Stimulated activated CD8-positive, alpha-beta memory T cell treated with anti-CD3 and anti-CD28 coated beads, Interleukin-12 subunit alpha, Interleukin-12 subunit beta, amount 100 ng/mL, for 4 hours (primary cell): ENCODE results near the gene FADD.

Experiments
- DNase-seq: peaks from one replicate; pipeline ENCODE4 v3.0.0-alpha.2; 2020; ENCODE audit warnings: low read depth

FADD gene, protein sequence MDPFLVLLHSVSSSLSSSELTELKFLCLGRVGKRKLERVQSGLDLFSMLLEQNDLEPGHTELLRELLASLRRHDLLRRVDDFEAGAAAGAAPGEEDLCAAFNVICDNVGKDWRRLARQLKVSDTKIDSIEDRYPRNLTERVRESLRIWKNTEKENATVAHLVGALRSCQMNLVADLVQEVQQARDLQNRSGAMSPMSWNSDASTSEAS

GRCh38 chr11:70202920-70203750 lies at the start of gene FADD:
Gene FADD (plus strand): TSS chr11:70203296. CDS start chr11:70203460, 164 bp downstream.
- peak; percentile 85 for DNase-seq

- DNase-seq: no peak
These were observed 47.7 kb upstream of the FADD start for GRCh38 chr11:70155386-70155785.

- DNase-seq: no peak
These were observed 46.6 kb upstream of the FADD start for GRCh38 chr11:70156291-70157037.

DNA sequence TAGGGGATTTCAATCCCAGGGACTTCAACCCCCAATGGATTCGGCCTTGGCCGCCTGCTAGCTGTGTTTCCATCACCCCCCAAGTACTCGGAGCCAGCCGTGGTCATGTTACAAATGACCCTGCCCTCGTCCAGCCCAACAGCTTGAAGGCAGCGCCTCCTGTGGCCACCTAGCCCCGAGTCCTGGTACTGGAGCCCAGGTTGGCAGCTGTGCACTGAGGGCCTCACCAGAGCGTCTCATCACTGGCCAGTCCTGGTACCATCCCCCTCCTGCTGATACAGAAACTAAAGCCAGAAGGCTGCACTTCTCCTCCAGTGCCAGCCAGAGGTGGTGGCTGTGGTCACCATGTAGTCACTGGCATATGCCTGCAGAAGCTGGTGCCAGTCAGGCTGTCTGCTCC lies 44.9 kb upstream of the FADD start:
- no peak for DNase-seq

GRCh38 chr11:70158757-70159389 lies 44.2 kb upstream of the FADD start:
- DNase-seq: no peak

DNA sequence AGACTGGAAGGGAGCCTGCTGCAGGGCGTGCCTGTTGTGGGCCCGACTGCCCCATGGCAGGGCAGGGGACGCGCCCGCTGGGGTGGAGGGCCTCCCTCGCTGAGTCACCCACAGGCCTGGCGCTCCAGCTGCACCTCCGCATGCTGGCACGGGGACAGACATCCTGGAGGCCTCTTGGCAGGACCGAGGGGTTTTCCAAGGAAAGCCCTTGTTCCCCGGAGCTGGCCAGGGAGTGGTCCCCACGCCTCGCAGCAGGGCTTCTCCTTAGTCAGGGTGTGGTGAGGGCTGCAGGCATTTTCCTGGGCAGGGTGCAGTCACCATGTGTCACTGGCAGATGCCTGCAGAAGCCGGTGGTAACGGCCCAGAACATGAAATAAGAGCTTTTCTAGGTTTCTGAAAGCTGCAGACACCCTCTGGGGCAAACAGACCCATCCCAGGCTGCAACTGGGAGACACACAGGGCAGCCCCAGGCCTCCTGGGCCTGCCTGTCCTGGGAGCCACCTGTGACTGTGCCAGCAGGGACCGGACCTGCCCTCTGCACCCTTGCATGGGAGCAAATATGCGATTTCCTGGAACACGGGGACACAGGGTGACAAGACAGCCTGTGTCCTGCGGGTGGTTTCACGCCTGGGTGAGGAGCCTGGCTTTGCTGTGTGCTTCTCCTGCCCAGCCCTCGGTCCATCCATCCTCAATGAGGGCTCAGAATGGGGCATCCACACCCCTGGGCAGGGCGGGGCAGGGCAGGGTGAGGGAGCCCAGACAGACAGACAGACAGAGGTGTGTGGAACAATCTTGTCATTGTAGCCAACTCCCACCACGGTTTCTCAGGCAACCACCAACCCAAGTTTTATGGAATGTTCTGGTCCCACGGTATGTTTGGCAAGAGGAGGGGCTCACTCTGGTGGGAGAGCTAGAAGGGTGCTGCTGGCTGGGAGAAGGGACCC lies 43.2 kb upstream of the FADD start:
- DNase-seq: no peak

DNA sequence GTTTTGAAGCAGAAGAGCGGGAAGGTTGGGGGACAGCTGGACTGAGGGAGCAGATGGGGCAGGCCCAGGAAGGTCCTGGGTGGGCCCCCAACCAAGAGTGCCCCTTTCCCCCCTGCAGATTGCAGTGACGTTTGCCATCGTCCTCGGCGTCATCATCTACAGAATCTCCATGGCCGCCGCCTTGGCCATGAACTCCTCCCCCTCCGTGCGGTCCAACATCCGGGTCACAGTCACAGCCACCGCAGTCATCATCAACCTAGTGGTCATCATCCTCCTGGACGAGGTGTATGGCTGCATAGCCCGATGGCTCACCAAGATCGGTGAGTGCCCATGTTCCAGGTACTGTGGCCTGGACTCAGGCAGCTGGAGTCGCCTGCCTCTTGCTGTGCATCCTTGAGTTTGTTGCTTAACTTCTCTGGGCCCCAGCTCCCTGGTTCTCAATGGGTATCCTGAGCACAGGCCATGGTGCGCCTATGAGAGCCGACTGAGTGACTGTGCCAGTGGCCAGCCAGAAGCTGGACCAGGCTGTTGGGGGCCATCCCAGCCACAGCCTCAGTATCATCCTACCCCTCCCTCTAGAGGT lies 42.0 kb upstream of the FADD start:
- DNase-seq: no peak

DNA sequence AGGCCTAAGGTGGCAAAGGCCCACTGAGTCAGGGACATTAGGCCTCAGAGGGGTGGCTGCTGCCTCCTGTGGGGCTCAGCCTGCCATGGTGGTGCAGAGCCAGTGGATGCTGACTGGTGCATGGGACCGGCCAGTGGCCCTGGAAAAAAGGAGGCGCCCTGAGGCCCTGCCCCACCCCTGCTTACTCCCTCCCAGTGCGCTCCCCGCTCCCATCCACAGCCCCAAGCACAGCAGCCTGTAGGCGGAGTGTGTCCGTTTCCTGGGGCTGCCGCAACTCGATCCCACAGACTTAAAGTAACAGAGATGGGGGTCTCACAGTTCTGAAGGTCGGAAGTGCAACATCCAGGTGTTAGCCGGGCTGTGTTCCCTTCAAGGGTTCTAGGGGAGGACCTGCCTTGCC lies 38.4 kb upstream of the FADD start:
- no peak for DNase-seq

GRCh38 chr11:70167120-70167519 lies 36.0 kb upstream of the FADD start:
- DNase-seq: no peak

GRCh38 chr11:70167723-70168404 lies 35.2 kb upstream of the FADD start:
- DNase-seq: no peak

DNA sequence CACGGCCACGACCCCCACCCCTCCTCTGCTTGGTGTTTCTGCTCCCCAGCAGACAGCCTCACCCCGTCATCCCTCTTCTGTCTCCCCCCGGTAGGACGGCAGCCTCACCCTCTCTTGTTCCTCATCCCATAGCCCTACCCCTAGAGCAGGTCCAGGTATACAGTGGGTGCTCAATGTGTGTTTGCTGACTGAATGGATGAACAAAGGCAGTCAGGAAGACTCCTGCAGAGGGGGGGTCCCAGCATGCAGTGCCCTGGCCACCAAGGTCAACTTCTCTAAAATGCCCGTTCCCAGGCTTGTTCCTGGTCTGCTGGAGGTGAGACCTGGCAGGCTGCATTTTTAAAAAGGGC lies 34.7 kb upstream of the FADD start:
- DNase-seq: no peak

- DNase-seq: no peak
These were observed 34.0 kb upstream of the FADD start for GRCh38 chr11:70169127-70169526.

- no peak for DNase-seq
These were observed 33.5 kb upstream of the FADD start for GRCh38 chr11:70169632-70170031.

DNA sequence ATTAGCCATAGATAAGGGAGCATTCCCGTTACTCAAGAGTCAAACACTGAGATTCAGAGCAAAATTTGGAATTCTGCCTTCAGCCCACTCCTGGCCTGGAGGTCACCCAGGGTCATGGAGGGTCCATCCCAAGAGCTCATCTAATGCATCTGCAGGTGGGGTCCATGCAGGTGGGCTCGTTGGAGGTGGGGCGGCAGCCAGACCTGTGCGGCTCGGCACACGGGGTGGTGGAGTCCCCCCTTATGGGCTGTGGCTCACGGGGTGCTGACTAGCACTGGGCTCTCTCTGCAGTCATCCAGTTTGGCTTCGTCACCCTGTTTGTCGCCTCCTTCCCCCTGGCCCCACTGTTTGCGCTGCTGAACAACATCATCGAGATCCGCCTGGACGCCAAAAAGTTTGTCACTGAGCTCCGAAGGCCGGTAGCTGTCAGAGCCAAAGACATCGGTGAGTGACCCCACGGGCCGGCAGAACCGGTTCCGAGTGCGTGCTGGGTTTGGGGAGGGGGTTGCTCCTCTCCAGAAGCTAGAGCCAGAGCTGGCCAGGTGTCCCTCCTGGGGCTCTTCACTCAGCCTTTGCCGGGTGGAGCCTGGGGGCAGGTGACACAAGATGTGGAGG lies 32.4 kb upstream of the FADD start:
- no peak for DNase-seq

DNA sequence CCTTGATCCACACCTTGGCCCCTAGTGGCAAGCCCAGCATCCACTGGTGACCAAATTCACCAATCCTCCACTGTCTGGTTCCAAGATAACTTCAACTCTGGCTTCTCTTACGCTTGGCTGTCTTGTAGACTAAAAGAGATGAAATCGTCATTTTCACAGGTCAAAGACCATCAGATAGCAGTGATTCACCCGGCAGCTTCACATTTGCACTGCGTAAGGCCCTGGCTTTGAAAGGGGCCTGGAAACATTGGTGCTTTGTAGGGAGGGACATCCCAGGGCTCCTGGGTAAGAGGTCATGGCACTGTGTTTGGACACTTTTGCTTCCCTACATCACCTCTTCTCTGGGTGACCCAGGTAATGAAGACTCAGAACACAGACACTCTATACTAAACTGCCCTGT lies 30.1 kb upstream of the FADD start:
- no peak for DNase-seq

GRCh38 chr11:70174547-70175235 lies 28.4 kb upstream of the FADD start:
- no peak for DNase-seq

DNA sequence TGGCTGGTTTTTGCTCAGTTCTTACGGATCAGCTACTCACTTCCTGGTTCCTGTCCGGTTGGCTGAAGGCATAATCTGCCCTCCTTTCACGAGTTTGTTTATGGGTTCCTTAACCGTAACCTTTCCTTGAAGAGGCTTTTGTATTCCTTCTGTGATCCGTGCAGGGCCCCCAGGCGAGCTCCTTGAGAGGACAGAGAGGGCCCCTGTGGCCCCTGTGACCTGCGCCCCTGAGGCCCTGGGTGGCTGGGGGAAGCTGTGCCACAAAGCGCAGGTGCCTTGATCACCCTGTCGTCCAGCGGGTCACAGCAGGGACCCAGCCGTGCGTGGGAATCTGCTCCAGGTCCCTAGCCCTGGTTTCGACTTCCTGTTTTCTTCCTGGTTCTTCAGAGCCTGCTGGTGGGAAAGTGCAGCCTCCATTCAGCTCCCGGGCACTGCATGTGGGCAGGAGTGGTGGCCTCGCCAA lies 27.8 kb upstream of the FADD start:
- no peak for DNase-seq

GRCh38 chr11:70176940-70177689 lies 26.0 kb upstream of the FADD start:
- peak; percentile 11 for DNase-seq

DNA sequence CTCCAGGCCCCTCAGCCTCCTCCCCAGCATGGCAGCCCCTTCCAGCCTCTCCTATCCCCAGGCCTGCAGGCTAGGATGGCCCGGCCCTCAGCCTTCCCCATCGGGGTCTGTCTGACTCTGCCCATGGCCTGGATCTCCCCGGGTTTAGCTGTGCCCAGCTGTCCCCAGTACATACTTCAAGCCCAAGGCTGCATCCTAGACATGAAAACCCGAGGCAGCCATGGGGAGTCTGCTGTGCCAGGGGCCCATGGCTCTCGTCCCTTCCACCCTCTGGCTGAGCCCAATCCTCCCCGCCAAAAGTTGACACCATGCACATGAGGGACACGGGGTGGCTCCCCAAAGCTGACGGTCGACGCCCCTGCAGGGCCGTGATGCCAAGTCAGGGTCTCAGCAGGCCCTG lies 22.2 kb upstream of the FADD start:
- no peak for DNase-seq
